Measurements from ENCODE around the gene CS. TPM values are rescaled to one million over a fixed set of nuclear protein-coding genes. Genes with fewer than 3 reads are reported as not detected.
A peak's percentile ranks its signal among the peaks of the same experiment; 100 is the strongest.

Gene CS
- total RNA-seq, 1 experiment from 2014 or later: 250 TPM

- H4K20me1 ChIP-seq (ENCODE audit: control insufficient read depth, insufficient read depth, insufficient read length): peaks cover 2% of the 10 kb centered on the region
- no peak overlapping the region for H3K9ac ChIP-seq (ENCODE audit: extremely low read depth, insufficient read length, low read length)
- DNase-seq: no peak
- H4K8ac ChIP-seq (replicated peaks; ENCODE audit: insufficient read length, low read depth, low read length): no peak overlapping the region
- H3T11ph ChIP-seq (ENCODE audit: low read length): no peak overlapping the region
- no peaks in the 10 kb centered on the region for H3K9me3 ChIP-seq (ENCODE audit: control insufficient read depth, low read depth, low read length)
- H2BK12ac ChIP-seq (ENCODE audit: insufficient read length, low read depth, low read length): no peak overlapping the region
- WGBS (ENCODE audit: extremely low coverage, insufficient read length, low lambda C conversion rate): no CpG with 5 or more reads among the region's 14 CpGs
- no peak overlapping the region for H3K4ac ChIP-seq (ENCODE audit: low read depth, low read length)
- H3K36me3 Mint-ChIP-seq (ENCODE audit: insufficient read depth in 1 of 3, low read depth in 3 of 3): peaks cover 61 to 89% (median 88%) of the 10 kb centered on the region in 3 experiments
- no peaks in the 10 kb centered on the region; a peak in 1 of 5 replicates for H3K9me3 Mint-ChIP-seq
- H2BK20ac ChIP-seq (ENCODE audit: low read depth, low read length, poor library complexity, severe bottlenecking): no peak overlapping the region
- H3K4me1 Mint-ChIP-seq: no peaks in the 10 kb centered on the region
- no peaks in the 10 kb centered on the region for H3K79me1 ChIP-seq (ENCODE audit: insufficient read depth, low read depth, low read length, poor library complexity, severe bottlenecking)
- no peak overlapping the region for H3K23ac ChIP-seq (ENCODE audit: insufficient read length, low read depth, low read length)
- H3K14ac ChIP-seq (ENCODE audit: insufficient read depth, low read length): no peak overlapping the region
- no peaks in the 10 kb centered on the region for H3K79me2 ChIP-seq (ENCODE audit: insufficient read depth, low read length)
- H2BK5ac ChIP-seq (ENCODE audit: insufficient read length, low read length): no peak overlapping the region
- H3K56ac ChIP-seq (ENCODE audit: insufficient read length, low read depth, low read length): no peak overlapping the region
- H2AK5ac ChIP-seq (ENCODE audit: insufficient read length, low read length): no peak overlapping the region
- no peaks in the 10 kb centered on the region for H3K27me3 ChIP-seq (ENCODE audit: insufficient read depth, low read length)
- H3K27ac Mint-ChIP-seq: peak overlapping the region in 1 of 3 experiments; percentile 85; a peak in 1 of 7 replicates
- H2BK15ac ChIP-seq (ENCODE audit: low read depth, low read length): no peak overlapping the region
- H3K27me3 Mint-ChIP-seq (ENCODE audit: low read depth): no peaks in the 10 kb centered on the region
- no peak overlapping the region for H4K91ac ChIP-seq (ENCODE audit: insufficient read length, low read depth, low read length)
- H3K18ac ChIP-seq (ENCODE audit: insufficient read length, low read depth, low read length): no peak overlapping the region
- TF ChIP-seq, protein P1, sequence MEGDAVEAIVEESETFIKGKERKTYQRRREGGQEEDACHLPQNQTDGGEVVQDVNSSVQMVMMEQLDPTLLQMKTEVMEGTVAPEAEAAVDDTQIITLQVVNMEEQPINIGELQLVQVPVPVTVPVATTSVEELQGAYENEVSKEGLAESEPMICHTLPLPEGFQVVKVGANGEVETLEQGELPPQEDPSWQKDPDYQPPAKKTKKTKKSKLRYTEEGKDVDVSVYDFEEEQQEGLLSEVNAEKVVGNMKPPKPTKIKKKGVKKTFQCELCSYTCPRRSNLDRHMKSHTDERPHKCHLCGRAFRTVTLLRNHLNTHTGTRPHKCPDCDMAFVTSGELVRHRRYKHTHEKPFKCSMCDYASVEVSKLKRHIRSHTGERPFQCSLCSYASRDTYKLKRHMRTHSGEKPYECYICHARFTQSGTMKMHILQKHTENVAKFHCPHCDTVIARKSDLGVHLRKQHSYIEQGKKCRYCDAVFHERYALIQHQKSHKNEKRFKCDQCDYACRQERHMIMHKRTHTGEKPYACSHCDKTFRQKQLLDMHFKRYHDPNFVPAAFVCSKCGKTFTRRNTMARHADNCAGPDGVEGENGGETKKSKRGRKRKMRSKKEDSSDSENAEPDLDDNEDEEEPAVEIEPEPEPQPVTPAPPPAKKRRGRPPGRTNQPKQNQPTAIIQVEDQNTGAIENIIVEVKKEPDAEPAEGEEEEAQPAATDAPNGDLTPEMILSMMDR (conservative IDR thresholded peaks at IDR 0.05): no peak
- H3K23me2 ChIP-seq (ENCODE audit: insufficient read length, low read depth, low read length, poor library complexity, severe bottlenecking): no peaks in the 10 kb centered on the region
- H3K4me1 ChIP-seq (ENCODE audit: insufficient read depth, low read length): no peaks in the 10 kb centered on the region
- H2BK120ac ChIP-seq (ENCODE audit: low read depth, low read length, poor library complexity, severe bottlenecking): no peak overlapping the region
- H3K4me3 Mint-ChIP-seq: no peak overlapping the region
- H3K27ac ChIP-seq (ENCODE audit: insufficient read length, low read depth, low read length): no peak overlapping the region
- no peak overlapping the region for H3K4me2 ChIP-seq (ENCODE audit: insufficient read depth, insufficient read length, low read length)
- no peak overlapping the region for H4K5ac ChIP-seq (ENCODE audit: insufficient read length, low read depth, low read length)
- no peak overlapping the region for H2AFZ ChIP-seq (ENCODE audit: low read length)
Measured at GRCh38 chr12:56244494-56244893, 55.6 kb downstream of the CS start.

Measured in H9 (cell line).